HepG2 (cell line): ENCODE results near the gene SGPL1. TPM values are rescaled to one million over a fixed set of nuclear protein-coding genes. Genes with fewer than 3 reads are reported as not detected.

Experiments
- ATAC-seq: fragments of 200-7000 bp; cut with Tn5 transposase; 3 replicates; pipeline ENCODE4 v1.9.1; 2020; ENCODE audit warnings: mild to moderate bottlenecking, moderate library complexity
- BruUV-seq: library from RNA; stranded (reverse); fragments of 400-500 nt; replicated peaks from 2 replicates; lab custom pipeline; 2021; lab: Mats Ljungman, UMichigan
- CTCF ChIA-PET: fragments of 300-600 bp; formaldehyde crosslinking; extraction: SDS; loops from one replicate; lab custom pipeline; 2021; ENCODE audit warnings: low total read pairs, inconsistent platforms, low intra/inter-chr PET ratio; lab: Yijun Ruan, JAX
- POLR2A ChIA-PET: fragments of 350-600 bp; sonication (Branson Sonifier 250); formaldehyde crosslinking; loops from one replicate; lab custom pipeline; 2020; ENCODE audit warnings: antibody characterized with exemption, inconsistent platforms; lab: Yijun Ruan, JAX
- DNase-seq: peaks from one replicate; pipeline ENCODE4 v3.0.0-alpha.2; 2015; ENCODE audit warnings: low spot score
- FAIRE-seq: peaks from 3 replicates; lab custom pipeline; 2011; peaks lifted over from hg19 to GRCh38; lab: Jason Lieb, UNC
- H2AFZ ChIP-seq: one replicate; pipeline ENCODE4 v1.6.1; 2011; ENCODE audit warnings: low read length, inconsistent platforms
- H3K27ac ChIP-seq: fragments of 300-600 bp; 3 replicates; pipeline ENCODE4 v1.8.0; 2011; ENCODE audit warnings: mixed run types, mild to moderate bottlenecking, mixed read lengths, low read length, inconsistent platforms; ENCODE audit not compliant: insufficient read depth; ENCODE audit errors: extremely low read length
- H3K27me3 ChIP-seq, 2 experiments: fragments of 200-600 bp in 1 of 2; 2 replicates in 1 of 2; 3 replicates in 1 of 2; pipeline versions ENCODE4 v1.6.0 to v1.8.0; 2011; ENCODE audit warnings: low read length in 2 of 2, mild to moderate bottlenecking in 2 of 2, moderate library complexity in 2 of 2, inconsistent platforms in 1 of 2; ENCODE audit not compliant: insufficient read depth in 2 of 2, control insufficient read depth in 1 of 2
- H3K36me3 ChIP-seq, 2 experiments: fragments of 200-600 bp in 1 of 2; replicated peaks in 1 of 2; 2 replicates in 1 of 2; 3 replicates in 1 of 2; pipeline versions ENCODE4 v1.5.1 to v1.8.0; 2011; ENCODE audit warnings: low read length in 2 of 2, inconsistent platforms in 1 of 2; ENCODE audit not compliant: insufficient read depth in 2 of 2, control insufficient read depth in 1 of 2
- H3K4me1 ChIP-seq: 2 replicates; pipeline ENCODE4 v1.5.1; 2012; ENCODE audit warnings: low read length, inconsistent platforms; ENCODE audit not compliant: insufficient read depth
- H3K4me2 ChIP-seq: 2 replicates; pipeline ENCODE4 v1.6.0; 2011; ENCODE audit warnings: low read depth, low read length, inconsistent platforms
- H3K4me3 ChIP-seq, 3 experiments: fragments of 200-600 bp in 1 of 3; sonication (generic), shearing (Covaris generic) in 1 of 3; replicated peaks in 1 of 3; 2 replicates each; pipeline ENCODE4 v1.5.1; 2011 to 2016; ENCODE audit warnings: low read length in 3 of 3, inconsistent platforms in 2 of 3, low read depth in 2 of 3, mild to moderate bottlenecking in 2 of 3, control low read depth in 1 of 3, mixed read lengths in 1 of 3; ENCODE audit not compliant: insufficient read depth in 1 of 3
- H3K79me2 ChIP-seq: one replicate; pipeline ENCODE4 v1.6.1; 2011; ENCODE audit warnings: low read length, inconsistent platforms; ENCODE audit not compliant: insufficient read depth
- H3K9ac ChIP-seq: 2 replicates; pipeline ENCODE4 v1.6.0; 2011; ENCODE audit warnings: mild to moderate bottlenecking, low read depth, low read length, inconsistent platforms; ENCODE audit not compliant: insufficient read depth
- H3K9me3 ChIP-seq: 2 replicates; pipeline ENCODE4 v1.5.1; 2012; ENCODE audit warnings: mild to moderate bottlenecking, low read length
- H4K20me1 ChIP-seq: 2 replicates; pipeline ENCODE4 v1.6.0; 2011; ENCODE audit warnings: inconsistent platforms, mild to moderate bottlenecking, low read length, moderate library complexity; ENCODE audit not compliant: insufficient read depth
- TCF7 ChIP-seq: sonication (generic); IDR thresholded peaks from 2 replicates; pipeline ENCODE4 v1.6.1; 2016; ENCODE audit warnings: antibody characterized with exemption, low read depth
- TRIM24 ChIP-seq: sonication (generic); formaldehyde crosslinking; IDR thresholded peaks from 2 replicates; pipeline ENCODE4 v1.8.0; 2022; ENCODE audit warnings: mild to moderate bottlenecking, missing genetic modification reagents
- ZNF235 ChIP-seq: sonication (generic); formaldehyde crosslinking; IDR thresholded peaks from 2 replicates; pipeline ENCODE4 v1.8.1; 2023; ENCODE audit warnings: mild to moderate bottlenecking, missing genetic modification reagents, borderline replicate concordance
- ZNF496 ChIP-seq: sonication (generic); formaldehyde crosslinking; IDR thresholded peaks from 2 replicates; pipeline ENCODE4 v1.8.1; 2023; ENCODE audit warnings: mild to moderate bottlenecking, moderate library complexity, missing genetic modification reagents; ENCODE audit not compliant: insufficient replicate concordance
- ZNF546 ChIP-seq: sonication (generic); formaldehyde crosslinking; conservative IDR thresholded peaks from 2 replicates; pipeline ENCODE4 v1.8.1; 2023; ENCODE audit warnings: mild to moderate bottlenecking, missing genetic modification reagents
- ZNF776 ChIP-seq: sonication (generic); formaldehyde crosslinking; IDR thresholded peaks from 2 replicates; pipeline ENCODE4 v1.4.0; 2020; ENCODE audit warnings: mild to moderate bottlenecking, missing genetic modification reagents
- WGBS: methylation state at CpG from one replicate; pipeline ENCODE4 v1.1.6; 2017; ENCODE audit warnings: low lambda C conversion rate; 5-methylcytosine and 5-hydroxymethylcytosine counted together
- in situ Hi-C: cut with HindIII; loops from 2 replicates; pipeline ENCODE4 v1.10.0; 2017; ENCODE audit warnings: low pct_unique_long_range_greater_than_20kb; ENCODE audit not compliant: extremely low pct_ligation_motif_present
- intact Hi-C: fragments of 100-400 bp; cut with micrococcal nuclease; formaldehyde crosslinking; loops from one replicate; pipeline ENCODE4 v1.10.0; 2022; ENCODE audit not compliant: unreplicated experiment
- polyA plus RNA-seq, 8 experiments: library from polyadenylated mRNA; depleted of rRNA in 3 of 8; stranded (reverse) in 7 of 8; unstranded in 1 of 8; fragments of >200 nt; fragmentation: Illumina TruSeq in 4 of 8; extraction: Trizol in 4 of 8; gene quantifications; 2 replicates each; pipeline versions ENCODE4 v1.2.1 to v1.2.3, GENCODE V29; 2011 to 2016; ENCODE audit warnings: low read depth in 4 of 8, missing spikeins in 1 of 8, mixed read lengths in 1 of 8; ENCODE audit not compliant: insufficient read depth in 1 of 8
- total RNA-seq, 5 experiments: library from RNA; depleted of rRNA; stranded (reverse); fragments of >200 nt; fragmentation: Illumina TruSeq; extraction: Trizol; gene quantifications; 2 replicates each; pipeline ENCODE4 v1.2.3, GENCODE V29; 2016; ENCODE audit warnings: low read depth in 1 of 5
- TF ChIP-seq, protein P1 (sequence below): sonication (generic); formaldehyde crosslinking; IDR thresholded peaks from 2 replicates; pipeline ENCODE4 v1.5.0; 2020; ENCODE audit warnings: missing genetic modification reagents

The SGPL1 gene
- total and polyA plus RNA-seq, 2 of the 13 experiments (the other 11 are each of a cell fraction or from before 2014, with no cell fraction given), result 17.6 to 25.0 TPM

GRCh38 chr10:70918851-70919530 lies 103.2 kb downstream of the SGPL1 start:
- Histone ChIP-seq H2AFZ (no peak overlapping the region), H3K9ac (no peak overlapping the region)
- in situ Hi-C loops (no loop called here), intact Hi-C loops (no loop called here)
- ChIA-PET CTCF (no interaction called here), POLR2A (no interaction called here)
- peak; percentile 34; the same call in 2 of the 3 replicates for ATAC-seq
- TF ChIP-seq ZNF776 (CRISPR knock-in tag) (no peak), ZNF546 (CRISPR knock-in tag) (no peak), TRIM24 (CRISPR knock-in tag) (no peak), ZNF496 (CRISPR knock-in tag) (no peak), ZNF235 (no peak), TCF7 (no peak)
- TF ChIP-seq, protein P1, sequence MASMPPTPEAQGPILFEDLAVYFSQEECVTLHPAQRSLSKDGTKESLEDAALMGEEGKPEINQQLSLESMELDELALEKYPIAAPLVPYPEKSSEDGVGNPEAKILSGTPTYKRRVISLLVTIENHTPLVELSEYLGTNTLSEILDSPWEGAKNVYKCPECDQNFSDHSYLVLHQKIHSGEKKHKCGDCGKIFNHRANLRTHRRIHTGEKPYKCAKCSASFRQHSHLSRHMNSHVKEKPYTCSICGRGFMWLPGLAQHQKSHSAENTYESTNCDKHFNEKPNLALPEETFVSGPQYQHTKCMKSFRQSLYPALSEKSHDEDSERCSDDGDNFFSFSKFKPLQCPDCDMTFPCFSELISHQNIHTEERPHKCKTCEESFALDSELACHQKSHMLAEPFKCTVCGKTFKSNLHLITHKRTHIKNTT (CRISPR knock-in tag), result no peak
- TF ChIP-seq, all 625 proteins: peak for 0
- Histone ChIP-seq H4K20me1 (no peaks in the 10 kb centered on the region), H3K79me2 (no peaks in the 10 kb centered on the region), H3K27me3 (peaks cover 8 to 72% of the 10 kb centered on the region in 2 experiments), H3K36me3 (no peaks in the 10 kb centered on the region), H3K4me1 (no peaks in the 10 kb centered on the region), H3K27ac (no peak overlapping the region), H3K4me2 (no peak overlapping the region), H3K9me3 (no peaks in the 10 kb centered on the region), H3K4me3 (no peak overlapping the region)
- no TSS peak for BruUV-seq
- 41% methylated on average over 8 of the region's 22 CpGs for WGBS
- no peak for DNase-seq
- FAIRE-seq, result no peak
